Central memory CD8-positive, alpha-beta T cell (primary cell): ENCODE results near the gene ELL2.

Experiments used
- ATAC-seq: fragments of 150-1000 bp; cut with Tn5 transposase; replicated peaks from 2 replicates; pipeline ENCODE4 v1.10.0; 2022; ENCODE audit warnings: mild to moderate bottlenecking, moderate FRiP score, moderate number of reproducible peaks; ENCODE audit not compliant: poor library complexity, severe bottlenecking; ENCODE audit errors: extremely low read depth
- DNase-seq, 2 donors: peaks; one replicate each; pipeline ENCODE4 v3.0.0; 2021; ENCODE audit warnings: low spot score in 2 of 2
- H3K27ac Mint-ChIP-seq: one replicate; pipeline ENCODE4 v1.8.0; 2022; ENCODE audit warnings: low read depth, mild to moderate bottlenecking, moderate library complexity, mixed read lengths
- H3K27me3 Mint-ChIP-seq: one replicate; pipeline ENCODE4 v1.8.0; 2022; ENCODE audit warnings: mixed read lengths
- H3K36me3 Mint-ChIP-seq: one replicate; pipeline ENCODE4 v1.8.0; 2022; ENCODE audit warnings: mild to moderate bottlenecking, moderate library complexity, mixed read lengths; ENCODE audit not compliant: insufficient read depth
- H3K4me1 Mint-ChIP-seq: one replicate; pipeline ENCODE4 v1.8.0; 2022; ENCODE audit warnings: mixed read lengths
- H3K4me3 Mint-ChIP-seq: one replicate; pipeline ENCODE4 v1.8.0; 2022; ENCODE audit warnings: mild to moderate bottlenecking, moderate library complexity, mixed read lengths
- H3K9me3 Mint-ChIP-seq: one replicate; pipeline ENCODE4 v1.8.0; 2022; ENCODE audit warnings: mixed read lengths

ELL2 gene

GRCh38 chr5:95972196-95972595, 10.5 kb upstream of the ELL2 start:
- H3K27ac Mint-ChIP-seq = no peak overlapping the region
- H3K9me3 Mint-ChIP-seq = no peaks in the 10 kb centered on the region
- H3K27me3 Mint-ChIP-seq = no peaks in the 10 kb centered on the region
- H3K36me3 Mint-ChIP-seq = peaks cover 5% of the 10 kb centered on the region
- ATAC-seq (no peak), DNase-seq (no peak)
- H3K4me1 Mint-ChIP-seq = peaks cover 7% of the 10 kb centered on the region
- no peak overlapping the region for H3K4me3 Mint-ChIP-seq

- DNase-seq (no peak), ATAC-seq (no peak)
- Mint-ChIP-seq H3K9me3 (no peaks in the 10 kb centered on the region), H3K36me3 (peaks cover 5% of the 10 kb centered on the region), H3K4me1 (peaks cover 7% of the 10 kb centered on the region), H3K27ac (no peak overlapping the region), H3K4me3 (no peak overlapping the region), H3K27me3 (no peaks in the 10 kb centered on the region)
Measured at GRCh38 chr5:95970359-95970704, 8.7 kb upstream of the ELL2 start.

- Mint-ChIP-seq H3K4me1 (peaks cover 7% of the 10 kb centered on the region), H3K27me3 (no peaks in the 10 kb centered on the region), H3K36me3 (peaks cover 5% of the 10 kb centered on the region), H3K27ac (no peak overlapping the region), H3K4me3 (no peak overlapping the region), H3K9me3 (no peaks in the 10 kb centered on the region)
- ATAC-seq (no peak), DNase-seq (no peak)
Measured at GRCh38 chr5:95969651-95970358, 8.2 kb upstream of the ELL2 start.

- Mint-ChIP-seq H3K9me3 (no peaks in the 10 kb centered on the region), H3K27ac (no peak overlapping the region), H3K36me3 (peaks cover 4% of the 10 kb centered on the region), H3K27me3 (no peaks in the 10 kb centered on the region), H3K4me3 (no peak overlapping the region), H3K4me1 (peaks cover 4% of the 10 kb centered on the region)
- no peak for ATAC-seq
- no peak for DNase-seq
Measured at GRCh38 chr5:95969055-95969454, 7.4 kb upstream of the ELL2 start.

GRCh38 chr5:95967236-95967635, 5.6 kb upstream of the ELL2 start:
- Mint-ChIP-seq H3K27ac (no peak overlapping the region), H3K36me3 (peaks cover 3% of the 10 kb centered on the region), H3K4me1 (peaks cover 6% of the 10 kb centered on the region), H3K4me3 (no peak overlapping the region), H3K27me3 (no peaks in the 10 kb centered on the region), H3K9me3 (no peaks in the 10 kb centered on the region)
- DNase-seq = no peak
- no peak for ATAC-seq

- Mint-ChIP-seq H3K4me1 (peaks cover 15% of the 10 kb centered on the region), H3K9me3 (no peaks in the 10 kb centered on the region), H3K27me3 (no peaks in the 10 kb centered on the region), H3K27ac (no peak overlapping the region), H3K36me3 (peaks cover 11% of the 10 kb centered on the region), H3K4me3 (no peak overlapping the region)
- no peak for DNase-seq
- ATAC-seq = no peak
Measured at GRCh38 chr5:95966005-95966404, 4.4 kb upstream of the ELL2 start.

GRCh38 chr5:95963650-95964410, 2.2 kb upstream of the ELL2 start:
- Mint-ChIP-seq H3K27ac (no peak overlapping the region), H3K4me1 (peaks cover 36% of the 10 kb centered on the region), H3K4me3 (no peak overlapping the region), H3K27me3 (no peaks in the 10 kb centered on the region), H3K9me3 (no peaks in the 10 kb centered on the region), H3K36me3 (peaks cover 22% of the 10 kb centered on the region)
- no peak for DNase-seq
- no peak for ATAC-seq

- Mint-ChIP-seq H3K36me3 (peaks cover 22% of the 10 kb centered on the region), H3K4me3 (peak overlapping the region; percentile 97), H3K4me1 (peaks cover 36% of the 10 kb centered on the region)
Measured at GRCh38 chr5:95962785-95963184, 1.1 kb upstream of the ELL2 start.

GRCh38 chr5:95962475-95962773, 773 bp upstream of the ELL2 start:
- Mint-ChIP-seq H3K4me3 (peak overlapping the region; percentile 97), H3K27me3 (no peaks in the 10 kb centered on the region), H3K9me3 (no peaks in the 10 kb centered on the region), H3K27ac (peak overlapping the region; percentile 99), H3K4me1 (peaks cover 36% of the 10 kb centered on the region), H3K36me3 (peaks cover 22% of the 10 kb centered on the region)
- ATAC-seq = no peak
- DNase-seq = no peak

More at GRCh38 chr5:95962785-95963184, 1.1 kb upstream of the ELL2 start:
- Mint-ChIP-seq H3K27me3 (no peaks in the 10 kb centered on the region), H3K9me3 (no peaks in the 10 kb centered on the region), H3K27ac (peak overlapping the region; percentile 99)
- no peak for ATAC-seq
- no peak for DNase-seq

- no peaks in the 10 kb centered on the region for H3K9me3 Mint-ChIP-seq
- H3K4me3 Mint-ChIP-seq = peak overlapping the region; percentile 97
- peaks cover 36% of the 10 kb centered on the region for H3K4me1 Mint-ChIP-seq
- peaks cover 22% of the 10 kb centered on the region for H3K36me3 Mint-ChIP-seq
- peak; percentile 59 for ATAC-seq
- DNase-seq = peak; percentile 65 to 66
- no peaks in the 10 kb centered on the region for H3K27me3 Mint-ChIP-seq
- H3K27ac Mint-ChIP-seq = peak overlapping the region; percentile 99
Measured at GRCh38 chr5:95960667-95961616, 709 bp downstream of the ELL2 start.

GRCh38 chr5:95959888-95960666, 1.6 kb downstream of the ELL2 start:
- ATAC-seq = no peak
- H3K36me3 Mint-ChIP-seq = peaks cover 22% of the 10 kb centered on the region
- H3K9me3 Mint-ChIP-seq = no peaks in the 10 kb centered on the region
- H3K4me3 Mint-ChIP-seq = peak overlapping the region; percentile 97
- H3K4me1 Mint-ChIP-seq = peaks cover 36% of the 10 kb centered on the region
- DNase-seq = peak in 1 of 2 donors; percentile 12
- H3K27ac Mint-ChIP-seq = peak overlapping the region; percentile 99
- H3K27me3 Mint-ChIP-seq = no peaks in the 10 kb centered on the region
